DMS114 treated with DMSO at 0.1 percent for 48 hours (cell line): Measurements from ENCODE around the gene THSD4.

Experiments
- DNase-seq: peaks from one replicate; lab custom pipeline; 2025; ENCODE audit not compliant: unreplicated experiment; lab: John Stamatoyannopoulos, UW

Gene THSD4

GRCh38 chr15:71734709-71735384 lies 619.6 kb downstream of the THSD4 start:
- no peak for DNase-seq

DNA sequence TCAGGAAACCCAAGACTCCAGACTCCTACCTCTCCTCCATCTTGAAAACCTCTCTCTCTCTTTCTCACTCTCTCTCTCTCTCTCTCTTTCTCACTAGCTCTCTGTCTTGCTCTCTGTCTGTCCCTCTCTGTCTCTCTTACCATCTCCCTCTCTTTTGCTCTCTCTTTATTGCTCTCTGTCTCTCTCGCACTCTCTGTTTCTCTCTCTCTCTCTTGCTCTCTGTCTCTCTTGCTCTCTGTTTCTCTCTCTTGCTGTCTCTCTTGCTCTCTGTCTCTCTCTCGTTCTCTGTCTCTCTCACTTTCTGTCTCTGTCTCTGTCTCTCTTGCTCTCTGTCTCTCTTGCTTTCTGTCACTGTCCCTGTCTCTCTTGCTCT lies 620.1 kb downstream of the THSD4 start:
- no peak for DNase-seq

DNA sequence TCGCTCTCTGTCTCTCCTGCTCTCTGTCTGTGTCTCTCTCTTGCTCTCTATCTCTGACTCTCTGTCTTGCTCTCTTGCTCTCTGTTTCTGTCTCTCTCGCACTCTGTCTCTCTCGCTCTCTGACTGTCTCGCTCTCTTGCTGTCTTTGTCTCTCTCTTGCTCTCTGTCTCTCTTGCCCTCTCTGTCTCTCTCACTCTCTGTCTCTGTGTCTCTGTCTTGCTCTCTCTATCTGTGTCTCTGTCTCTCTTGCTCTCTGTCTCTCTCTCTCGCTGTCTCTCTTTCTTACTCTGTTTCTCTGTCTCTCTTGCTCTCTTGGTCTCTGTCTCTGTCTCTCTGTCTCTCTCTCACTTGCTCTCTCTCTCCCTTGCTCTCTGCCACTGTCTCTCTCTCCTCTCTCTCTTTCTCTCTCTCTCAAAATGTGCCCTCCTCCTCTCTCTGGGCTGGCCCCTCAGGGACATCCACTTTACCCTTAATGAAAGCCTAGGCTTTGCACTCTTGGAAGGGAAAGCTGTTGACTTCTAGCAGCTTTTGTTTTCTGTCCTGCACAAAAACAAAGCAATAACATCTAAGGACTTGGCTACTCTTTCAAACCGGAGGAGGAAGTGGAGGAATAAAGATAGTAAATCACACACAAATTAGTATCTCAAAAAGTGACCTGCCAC lies 621.1 kb downstream of the THSD4 start:
- no peak for DNase-seq

- DNase-seq, result no peak
Observed at GRCh38 chr15:71737761-71738160, 622.5 kb downstream of the THSD4 start.

DNA sequence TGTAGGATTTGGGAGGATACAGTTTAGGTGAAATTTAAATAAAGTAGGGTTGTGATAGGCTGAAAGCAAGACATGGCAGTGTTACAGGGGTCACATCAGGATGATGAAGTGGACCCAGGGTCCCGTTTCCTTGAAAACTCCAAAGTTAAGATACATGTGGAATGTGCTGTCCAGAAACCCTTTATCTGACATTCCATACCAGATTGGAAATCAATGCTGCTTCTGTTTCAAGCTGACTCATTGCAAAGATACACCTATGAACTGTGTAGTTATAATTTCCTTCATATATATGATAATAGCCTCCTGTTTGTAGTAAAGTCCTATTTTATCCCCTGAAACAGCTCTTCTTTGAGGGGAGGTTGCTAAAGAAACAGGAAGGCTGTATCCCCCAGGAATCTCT lies 624.1 kb downstream of the THSD4 start:
- DNase-seq, result no peak

- DNase-seq, result no peak
Observed at GRCh38 chr15:71742964-71743363, 627.7 kb downstream of the THSD4 start.

GRCh38 chr15:71743861-71744382 lies 628.7 kb downstream of the THSD4 start:
- peak; percentile 45 for DNase-seq

DNA sequence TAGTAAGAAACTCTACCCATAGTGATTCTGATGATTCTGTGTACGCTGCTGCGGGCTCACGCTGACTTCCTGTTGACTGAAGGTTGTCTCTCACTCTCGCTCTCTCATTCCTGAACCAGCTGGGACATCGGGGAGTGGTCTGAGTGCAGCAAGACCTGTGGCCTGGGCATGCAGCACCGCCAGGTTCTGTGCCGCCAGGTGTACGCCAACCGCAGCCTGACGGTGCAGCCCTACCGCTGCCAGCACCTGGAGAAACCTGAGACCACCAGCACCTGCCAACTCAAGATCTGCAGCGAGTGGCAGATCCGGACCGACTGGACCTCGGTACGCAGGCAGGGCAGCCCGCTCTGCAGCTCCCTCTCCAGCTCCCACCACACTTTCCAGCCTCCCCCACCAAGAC lies 631.4 kb downstream of the THSD4 start:
- no peak for DNase-seq

DNA sequence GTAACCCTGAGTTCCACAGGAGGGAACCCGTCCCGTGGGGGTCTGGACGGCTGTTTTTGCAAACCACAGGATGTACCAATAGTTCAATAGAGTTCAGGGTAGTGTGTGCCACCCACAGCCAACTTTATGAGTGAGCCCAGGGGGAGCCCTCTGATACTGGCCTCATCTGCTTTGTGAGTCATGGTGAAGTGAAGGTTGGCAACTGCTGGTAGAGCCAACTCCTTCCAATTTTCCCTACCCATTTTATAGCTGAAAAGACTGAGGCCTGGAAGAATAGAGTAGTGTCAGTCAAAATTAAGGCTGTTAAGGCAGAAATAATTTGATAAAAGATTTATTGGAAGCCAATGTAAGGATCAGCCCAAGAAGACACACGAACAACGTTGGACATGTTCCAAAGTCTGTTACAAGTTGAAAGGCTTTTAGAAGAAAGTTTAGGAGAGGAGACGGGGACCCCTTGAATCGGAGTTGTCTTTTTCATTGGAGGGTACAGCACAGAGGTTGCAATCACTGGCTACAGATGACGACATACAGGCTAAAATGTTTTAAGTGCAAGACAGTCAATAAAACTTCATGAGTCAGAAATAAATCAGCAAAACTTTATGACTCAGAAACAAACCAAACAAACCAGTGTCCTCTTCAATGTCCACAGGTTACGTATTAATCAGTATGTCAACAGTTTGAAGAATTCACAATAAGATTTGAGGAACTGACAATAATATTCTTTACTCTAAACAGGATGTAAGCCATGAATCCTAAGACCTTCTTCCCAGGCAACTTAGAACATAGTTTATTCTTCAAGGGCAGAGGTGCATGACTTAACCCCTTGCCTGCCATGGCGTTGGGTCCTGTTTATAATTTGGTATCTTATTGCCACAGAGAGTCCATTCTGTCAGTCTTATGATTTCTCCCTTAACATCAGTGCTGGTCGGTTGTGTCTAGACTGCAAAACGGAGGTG lies 632.1 kb downstream of the THSD4 start:
- no peak for DNase-seq

DNA sequence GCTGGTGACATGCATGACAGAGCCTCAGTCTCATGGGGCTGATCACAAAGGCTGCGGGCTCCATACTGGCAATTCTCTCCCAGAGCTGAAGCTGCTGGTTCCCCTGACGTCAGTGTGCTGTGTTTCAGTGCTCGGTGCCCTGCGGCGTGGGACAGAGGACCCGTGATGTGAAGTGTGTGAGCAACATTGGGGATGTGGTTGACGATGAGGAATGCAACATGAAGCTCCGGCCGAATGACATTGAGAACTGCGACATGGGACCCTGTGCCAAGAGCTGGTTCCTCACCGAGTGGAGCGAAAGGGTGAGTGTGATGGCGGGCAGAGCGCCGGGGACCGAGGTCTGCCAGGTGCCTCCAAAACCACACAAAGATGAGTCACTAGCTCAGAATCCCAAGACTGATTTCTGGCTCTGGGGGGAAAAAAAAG lies 633.0 kb downstream of the THSD4 start:
- no peak for DNase-seq

DNA sequence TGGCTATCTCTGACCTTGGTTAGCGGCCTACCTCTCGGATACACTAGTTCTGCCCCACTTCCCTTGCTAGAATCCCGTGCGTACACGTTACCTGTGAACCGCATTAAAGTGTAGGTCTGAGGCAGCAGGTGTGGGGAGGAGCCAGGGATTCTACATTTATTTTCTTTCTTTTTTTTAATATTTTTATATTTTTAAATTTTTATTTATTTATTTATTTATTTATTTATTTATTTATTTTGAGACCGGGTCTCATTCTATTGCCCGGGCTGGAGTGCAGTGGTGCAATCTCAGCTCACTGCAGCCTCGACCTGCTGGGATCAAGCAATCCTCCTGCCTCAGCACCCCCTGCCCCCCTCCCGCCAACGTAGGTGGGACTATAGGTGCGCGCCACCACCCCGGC lies 634.2 kb downstream of the THSD4 start:
- DNase-seq, result no peak

DNA sequence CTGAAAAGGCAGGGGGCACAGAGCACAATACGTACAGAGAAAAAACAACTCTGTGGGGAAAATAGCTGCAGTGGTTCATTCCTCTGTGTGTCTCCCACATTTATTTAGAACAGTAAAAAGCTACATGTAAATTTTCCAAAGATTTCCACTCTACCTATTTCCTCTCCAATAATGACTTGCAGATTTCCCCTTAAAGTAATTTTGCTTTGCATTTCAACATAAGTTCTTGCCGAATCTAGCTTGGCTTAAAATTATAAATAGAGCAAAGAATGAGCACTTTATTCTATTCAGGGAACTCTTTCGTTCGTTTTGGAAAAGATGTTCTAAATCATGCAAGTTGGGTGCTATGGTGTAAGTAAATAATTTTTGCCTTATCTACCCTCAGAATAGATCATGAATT lies 636.9 kb downstream of the THSD4 start:
- DNase-seq, result no peak

- DNase-seq, result peak; percentile 8
Observed at GRCh38 chr15:71752604-71753289, 637.5 kb downstream of the THSD4 start.

GRCh38 chr15:71753346-71753745 lies 638.1 kb downstream of the THSD4 start:
- DNase-seq, result no peak

- no peak for DNase-seq
Observed at GRCh38 chr15:71754660-71755059, 639.4 kb downstream of the THSD4 start.

DNA sequence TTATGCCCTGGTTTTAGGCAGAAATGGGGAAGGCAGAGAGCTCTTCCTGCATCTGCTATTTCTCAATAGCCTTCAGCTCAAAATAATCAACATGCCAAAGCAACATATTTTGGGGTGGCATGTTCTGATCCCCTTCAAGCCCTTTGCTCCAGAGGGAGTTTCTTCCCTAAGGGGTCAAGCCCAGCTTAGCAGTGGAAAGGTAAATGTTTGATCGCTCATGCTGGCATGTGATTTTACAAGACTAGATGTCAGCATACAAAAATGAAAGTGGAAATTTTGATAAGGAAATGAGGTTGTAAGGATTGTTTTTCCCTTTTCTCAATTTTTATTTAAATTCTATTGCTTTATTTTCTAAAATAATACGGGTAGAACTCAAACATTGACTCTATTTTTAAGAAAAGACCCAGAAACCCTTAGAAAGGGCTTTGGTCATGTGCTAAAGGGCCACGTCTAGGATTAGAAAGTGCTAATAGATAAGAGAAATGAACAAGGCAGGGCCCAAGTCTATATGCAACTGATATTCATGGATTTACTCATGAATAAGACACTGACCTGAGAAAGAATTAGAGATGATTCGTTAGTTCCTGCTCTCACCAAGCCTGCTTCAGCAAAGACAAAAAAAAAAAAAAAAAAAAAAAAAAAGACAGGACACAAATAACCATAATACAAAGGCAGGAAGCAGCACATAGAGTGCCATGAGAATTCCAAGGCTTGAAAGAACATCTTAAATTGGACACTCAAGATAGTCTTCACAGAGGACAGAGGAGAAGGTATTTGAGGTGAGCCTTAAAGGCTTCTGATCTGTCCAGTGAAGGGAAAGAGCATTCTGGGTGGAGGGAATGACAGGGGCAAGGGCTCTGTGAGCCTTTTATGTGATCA lies 640.1 kb downstream of the THSD4 start:
- no peak for DNase-seq

GRCh38 chr15:71756599-71757352 lies 641.5 kb downstream of the THSD4 start:
- DNase-seq, result no peak

DNA sequence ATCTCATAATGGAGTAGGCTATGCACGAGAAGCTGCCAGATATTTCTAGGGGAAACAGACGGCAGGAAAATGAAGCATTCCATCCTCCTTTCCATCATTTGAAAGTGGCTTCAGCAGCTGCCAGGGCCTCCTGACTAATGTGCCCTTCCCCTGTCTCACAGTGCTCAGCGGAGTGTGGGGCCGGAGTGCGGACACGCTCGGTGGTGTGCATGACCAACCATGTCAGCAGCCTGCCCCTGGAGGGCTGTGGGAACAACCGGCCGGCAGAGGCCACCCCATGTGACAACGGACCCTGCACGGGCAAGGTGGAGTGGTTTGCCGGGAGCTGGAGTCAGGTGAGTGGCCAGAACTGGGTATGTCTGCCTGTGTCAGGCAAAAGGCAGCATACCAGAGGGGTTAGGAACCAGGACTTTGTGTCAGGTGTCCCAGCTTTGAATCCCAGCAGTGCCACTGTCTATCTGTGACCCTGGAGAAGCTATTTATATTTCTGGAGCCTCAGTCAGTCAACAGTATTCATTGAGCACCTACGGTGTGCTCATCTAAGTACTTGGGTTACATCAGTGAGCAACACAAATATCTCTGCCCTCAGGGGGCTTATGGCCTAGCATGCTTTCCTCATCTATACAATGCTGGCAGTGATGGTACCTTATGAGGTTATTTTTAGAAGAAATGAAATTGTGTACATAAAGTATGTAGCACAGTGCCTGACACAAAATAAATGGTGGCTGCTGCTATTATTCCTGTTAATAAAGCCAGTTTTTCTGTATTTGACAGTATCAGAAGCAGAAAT lies 642.7 kb downstream of the THSD4 start:
- no peak for DNase-seq

DNA sequence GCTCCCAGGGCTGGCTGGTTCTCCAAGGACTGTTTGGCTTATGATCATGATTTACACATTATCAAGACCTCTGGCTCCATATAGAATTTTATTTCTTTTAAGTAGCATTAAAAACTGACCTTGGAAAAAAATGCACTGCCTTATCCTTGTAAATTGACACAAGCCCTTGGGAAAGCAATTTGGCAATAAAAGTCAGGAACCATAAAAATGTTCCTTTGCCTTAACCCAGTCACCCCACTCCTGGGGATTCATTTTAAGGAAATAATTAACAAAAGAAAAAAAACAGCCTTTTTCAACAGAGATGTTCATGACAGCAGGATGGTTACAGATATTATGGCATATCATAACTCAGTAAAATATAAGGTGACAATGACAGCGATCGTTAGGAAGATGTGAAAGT lies 643.4 kb downstream of the THSD4 start:
- no peak for DNase-seq
